Stimulated activated CD8-positive, alpha-beta memory T cell treated with anti-CD3 and anti-CD28 coated beads, Interleukin-15, amount 100 ng/mL, for 1 hour (primary cell): ENCODE data around the gene RMDN3.

Experiments
- DNase-seq: peaks from one replicate; pipeline ENCODE4 v3.0.0-alpha.2; 2020; ENCODE audit warnings: low read depth

RMDN3 gene

DNA sequence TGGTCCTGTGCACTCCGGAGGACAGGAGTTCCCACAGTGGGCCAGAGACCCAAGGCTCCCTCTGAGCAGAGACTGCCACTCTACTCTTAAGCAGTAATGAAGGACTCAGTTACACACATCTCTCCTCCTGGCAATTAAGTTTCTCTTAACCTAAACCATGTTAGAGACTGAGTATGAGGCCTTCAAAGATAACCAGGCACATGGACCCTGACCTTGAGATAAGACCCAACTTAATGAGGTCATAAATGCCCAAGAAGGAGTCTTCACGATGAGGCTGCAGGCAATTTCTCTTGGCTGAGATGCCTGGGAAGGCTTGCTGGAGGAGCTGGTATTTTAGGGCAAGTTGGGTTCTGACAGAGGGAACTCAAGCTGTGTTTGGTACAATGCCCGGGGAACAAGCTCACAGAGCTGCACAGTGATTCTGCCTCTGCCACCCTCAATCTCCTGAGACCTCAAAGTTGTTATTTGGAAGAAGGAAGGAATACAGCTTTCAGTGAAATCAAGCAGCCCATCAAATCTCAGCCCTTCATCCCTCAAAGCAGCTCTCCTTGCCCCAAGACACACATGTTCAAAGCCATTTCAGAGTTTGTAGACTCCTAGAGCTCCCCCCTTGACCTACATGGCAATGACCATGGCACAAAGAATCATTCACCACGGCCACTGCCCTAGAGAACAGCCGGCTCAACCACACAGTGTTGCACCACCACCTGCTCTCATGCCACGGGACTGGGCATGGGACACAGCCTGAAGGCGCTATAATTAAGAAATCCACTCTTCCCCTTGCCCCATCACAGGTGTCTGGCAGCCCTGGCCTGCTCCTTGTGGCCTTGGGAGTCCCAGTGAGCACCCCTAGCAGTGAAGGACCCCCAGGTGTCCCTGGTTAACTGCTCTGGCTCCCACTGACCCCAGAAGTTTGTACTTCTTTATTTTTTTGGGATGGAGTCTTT, 7.1 kb downstream of the RMDN3 start:
- no peak for DNase-seq

DNA sequence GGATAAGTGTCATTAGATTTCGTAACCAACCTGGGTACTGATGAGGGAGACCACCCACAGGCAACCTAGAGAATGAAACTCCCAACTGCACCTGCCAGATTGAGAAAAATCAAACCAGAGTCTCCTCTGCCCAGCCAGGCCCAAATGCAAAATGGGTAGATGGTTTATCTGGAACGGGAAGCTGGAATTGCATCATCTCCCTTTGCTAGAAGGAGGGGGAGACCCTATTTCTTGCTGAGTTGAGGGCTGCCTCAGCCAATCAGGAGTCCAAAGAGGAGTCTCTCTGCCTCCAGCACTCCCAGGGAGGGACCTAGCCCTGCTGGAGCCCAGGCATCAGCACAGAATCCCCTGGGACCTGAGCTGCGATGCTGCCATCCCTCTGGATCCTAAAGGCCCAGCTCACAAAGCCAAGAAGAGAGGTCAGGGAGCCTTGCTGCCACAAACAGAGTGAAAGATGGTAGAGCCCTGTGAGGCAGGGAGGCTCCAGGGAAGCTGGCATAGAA, 8.1 kb downstream of the RMDN3 start:
- DNase-seq, result no peak

DNA sequence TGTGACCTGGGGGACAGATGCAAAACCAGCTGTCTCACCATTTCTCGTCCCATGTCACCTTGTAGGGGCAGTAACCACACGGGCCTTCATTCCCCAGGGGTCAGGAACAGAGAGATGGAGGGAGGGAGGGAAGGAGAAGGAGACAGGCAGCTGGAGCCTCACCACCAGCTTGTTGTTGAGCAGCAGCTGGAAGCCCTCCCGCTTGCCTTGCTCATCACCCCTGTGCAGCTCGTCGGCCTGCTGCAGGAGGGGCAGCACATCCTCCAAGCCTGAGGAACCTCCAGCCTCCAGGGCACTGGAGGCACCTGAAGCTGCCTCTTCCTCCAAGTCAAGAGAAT, 10.3 kb downstream of the RMDN3 start:
- no peak for DNase-seq

DNA sequence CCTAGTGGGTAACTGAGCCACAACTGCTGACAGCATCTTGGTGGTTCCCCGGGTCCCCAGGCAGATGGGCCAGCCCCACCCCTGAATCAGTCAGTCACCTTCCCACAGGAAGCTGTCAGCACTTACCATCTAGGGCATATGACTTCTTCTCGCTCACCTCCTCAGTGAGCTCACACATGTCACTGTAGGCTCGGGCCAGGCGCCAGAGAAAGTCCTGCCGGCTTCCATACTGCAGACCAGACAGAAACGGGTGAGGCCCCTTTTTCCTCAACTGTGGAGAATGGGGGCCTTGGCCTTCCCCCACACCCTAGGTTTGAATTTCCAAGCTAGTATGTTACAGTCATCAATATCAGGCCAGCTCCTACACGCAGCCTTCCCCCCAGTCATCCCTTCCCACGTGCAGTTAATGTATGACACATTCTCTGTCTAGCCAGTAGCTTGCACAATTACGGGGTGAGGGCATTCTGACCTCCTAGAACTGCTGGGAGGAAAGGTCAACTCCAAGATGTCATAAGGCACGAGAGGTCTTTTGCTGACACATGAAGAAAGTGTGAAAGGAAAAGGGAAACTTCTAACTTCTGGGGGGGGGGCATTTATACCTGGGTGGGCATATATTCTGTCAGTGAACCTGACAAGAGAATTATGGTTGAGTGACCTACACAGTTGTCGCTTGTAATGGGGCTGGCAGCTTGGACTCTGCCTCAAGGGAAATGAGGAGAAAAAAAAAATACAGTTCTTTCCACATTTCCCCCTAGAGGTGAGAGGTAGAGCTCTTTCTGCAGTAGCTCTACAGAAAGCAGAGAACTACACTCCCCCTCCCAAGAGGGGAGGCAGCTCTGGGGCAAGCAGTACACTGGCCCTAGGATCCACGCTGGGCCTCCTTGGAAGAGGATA, 10.9 kb downstream of the RMDN3 start:
- DNase-seq, result peak; percentile 30

- DNase-seq, result no peak
Measured at GRCh38 chr15:40743485-40743901, 11.6 kb downstream of the RMDN3 start.

DNA sequence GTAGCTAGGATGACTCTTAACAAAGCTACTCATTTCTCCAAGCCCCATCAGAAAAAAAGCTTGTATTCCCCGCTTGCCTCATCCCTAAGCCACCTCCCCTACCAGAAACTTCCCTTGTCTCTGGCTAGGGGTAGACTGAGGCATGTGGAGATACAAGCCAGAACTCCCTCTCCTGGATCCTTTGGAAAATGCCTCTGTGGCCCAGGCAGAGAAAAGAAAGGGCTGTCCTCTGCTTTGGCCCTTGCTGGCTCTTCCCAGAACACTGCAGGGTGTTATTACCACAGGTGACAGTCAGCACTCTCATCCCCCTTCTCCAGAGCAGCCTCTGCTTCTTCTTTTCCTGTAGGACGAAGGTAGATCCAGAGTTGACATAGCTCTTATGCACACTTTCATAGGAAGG, 15.2 kb downstream of the RMDN3 start:
- no peak for DNase-seq

DNA sequence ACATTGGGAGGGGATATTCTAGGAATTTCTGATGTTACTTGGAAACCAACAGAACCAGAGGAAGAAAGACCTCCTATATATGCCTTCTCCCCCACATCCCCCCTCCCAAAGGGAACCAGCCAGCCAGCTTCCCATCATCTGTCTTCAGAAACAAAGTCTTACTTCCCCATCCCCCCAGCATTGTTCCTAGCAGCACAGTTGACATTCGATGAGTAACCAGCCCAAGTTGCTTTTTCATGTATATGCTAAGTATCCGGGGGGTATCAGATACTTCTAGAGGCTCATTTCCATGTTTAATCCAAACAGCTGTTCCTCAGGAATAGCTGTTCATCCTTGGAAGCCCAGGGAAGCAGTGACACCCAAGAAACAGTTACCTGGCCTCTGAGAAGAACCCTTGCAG, 16.0 kb downstream of the RMDN3 start:
- no peak for DNase-seq

- no peak for DNase-seq
Measured at GRCh38 chr15:40737048-40737447, 18.0 kb downstream of the RMDN3 start.

GRCh38 chr15:40736575-40736974, 18.5 kb downstream of the RMDN3 start:
- no peak for DNase-seq

DNA sequence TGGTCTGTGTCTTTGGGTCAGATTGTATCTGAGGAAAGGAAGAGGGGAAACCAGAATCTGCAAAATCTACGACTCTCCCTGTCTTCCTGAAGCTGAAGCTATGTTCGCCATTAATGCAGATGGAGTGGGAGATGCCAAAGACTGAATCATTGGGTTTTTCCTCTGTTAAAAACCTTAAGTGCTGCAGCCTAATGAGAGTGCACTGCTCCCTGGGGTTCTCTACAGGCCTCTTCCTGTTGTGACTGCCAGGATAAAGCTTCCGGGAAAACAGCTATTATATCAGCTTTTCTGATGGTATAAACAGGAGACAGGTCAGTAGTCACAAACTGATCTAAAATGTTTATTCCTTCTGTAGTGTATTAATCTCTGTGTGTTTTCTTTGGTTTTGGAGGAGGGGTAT, 24.0 kb downstream of the RMDN3 start:
- DNase-seq, result no peak

DNA sequence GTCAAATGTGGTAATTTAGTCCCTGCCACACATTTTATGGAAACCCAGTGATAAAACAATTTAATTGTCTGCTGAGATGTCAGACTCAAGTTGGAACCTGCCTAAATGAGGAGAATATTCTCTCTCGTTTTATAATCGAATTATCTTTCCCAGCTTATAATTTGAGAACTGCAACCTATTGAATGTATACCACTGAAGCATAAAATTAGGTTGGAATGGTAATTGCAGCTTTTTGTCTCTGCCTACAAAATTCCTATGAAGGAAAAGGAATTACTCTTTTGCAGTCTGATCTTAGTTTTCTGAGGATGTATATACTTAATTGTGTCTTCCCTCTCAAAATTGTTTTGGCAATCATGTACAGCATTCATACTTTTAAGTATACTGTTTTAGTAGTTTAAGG, 31.1 kb downstream of the RMDN3 start:
- DNase-seq, result no peak

DNA sequence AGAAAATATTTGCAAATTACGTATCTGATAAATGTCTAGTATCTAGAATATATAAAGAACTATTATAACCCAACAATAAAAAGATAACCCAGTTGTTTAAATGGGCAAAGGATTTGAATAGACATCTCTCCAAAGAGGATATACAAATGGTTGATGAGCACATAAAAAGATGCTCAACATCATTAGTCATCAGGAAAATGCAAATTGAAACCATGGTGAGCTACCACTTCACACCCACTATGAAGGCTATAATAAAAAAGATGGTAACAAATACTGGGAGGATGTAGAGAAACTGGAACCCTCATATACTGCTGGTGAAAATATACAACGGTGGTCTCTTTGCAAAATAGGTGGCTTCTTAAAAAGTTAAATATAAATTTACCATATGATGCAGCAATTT, 32.1 kb downstream of the RMDN3 start:
- DNase-seq, result no peak

GRCh38 chr15:40722354-40722753, 32.7 kb downstream of the RMDN3 start:
- DNase-seq, result no peak

GRCh38 chr15:40721701-40722100, 33.4 kb downstream of the RMDN3 start:
- no peak for DNase-seq

DNA sequence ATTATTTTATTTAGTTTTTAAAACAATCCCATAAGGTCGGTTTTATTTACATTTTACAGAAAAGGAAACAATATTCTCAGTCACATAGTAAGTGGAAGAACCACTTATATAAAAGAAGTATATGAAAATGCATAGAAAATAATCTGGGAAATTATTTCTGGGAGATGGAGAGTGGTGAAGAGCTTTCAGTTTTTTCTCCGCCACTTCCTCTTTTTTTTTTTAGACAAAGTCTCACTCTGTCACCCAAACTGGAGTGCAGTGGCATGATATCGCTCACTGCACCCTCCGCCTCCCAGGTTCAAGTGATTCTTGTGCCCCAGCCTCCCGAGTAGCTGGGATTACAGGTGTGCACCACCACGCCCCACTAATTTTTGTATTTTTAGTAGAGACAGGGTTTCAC, 38.9 kb downstream of the RMDN3 start:
- DNase-seq, result no peak

GRCh38 chr15:40714144-40714543, 40.9 kb downstream of the RMDN3 start:
- DNase-seq, result no peak

GRCh38 chr15:40706121-40706520, 48.9 kb downstream of the RMDN3 start:
- no peak for DNase-seq

- no peak for DNase-seq
Measured at GRCh38 chr15:40702077-40702476, 53.0 kb downstream of the RMDN3 start.

- no peak for DNase-seq
Measured at GRCh38 chr15:40697916-40698315, 57.1 kb downstream of the RMDN3 start.

GRCh38 chr15:40696228-40696627, 58.8 kb downstream of the RMDN3 start:
- DNase-seq, result no peak

GRCh38 chr15:40695469-40695890, 59.6 kb downstream of the RMDN3 start:
- DNase-seq, result no peak

GRCh38 chr15:40694688-40695468, 60.2 kb downstream of the RMDN3 start, which contains the start of gene RAD51:
Gene RAD51, plus strand, starts transcription at chr15:40695174. Its CDS starts 3,585 bp downstream, at chr15:40698759.
- peak; percentile 79 for DNase-seq
